Urinary bladder (tissue), 4 donors: ENCODE data around the gene WASF3. TPM values are rescaled to one million over a fixed set of nuclear protein-coding genes. Genes with fewer than 3 reads are reported as not detected.

Experiments used
- DNase-seq: peaks from one replicate; pipeline ENCODE4 v3.0.0-alpha.2; 2015; ENCODE audit errors: extremely low spot score
- H3K27ac ChIP-seq: one replicate; pipeline ENCODE4 v1.5.1; 2013; ENCODE audit warnings: low read depth, mild to moderate bottlenecking, moderate library complexity
- H3K36me3 ChIP-seq: one replicate; pipeline ENCODE4 v1.6.1; 2013; ENCODE audit warnings: mild to moderate bottlenecking, moderate library complexity; ENCODE audit not compliant: insufficient read depth
- H3K4me1 ChIP-seq: one replicate; pipeline ENCODE4 v1.6.1; 2013; ENCODE audit warnings: mild to moderate bottlenecking, moderate library complexity; ENCODE audit not compliant: insufficient read depth
- H3K4me3 ChIP-seq: one replicate; pipeline ENCODE4 v1.5.1; 2013; ENCODE audit warnings: low read depth, low read length
- WGBS: extraction: QIAGEN DNeasy Blood & Tissue Kit; methylation state at CpG from one replicate; pipeline ENCODE4 v1.1.7; 2013; 5-methylcytosine and 5-hydroxymethylcytosine counted together
- polyA plus RNA-seq: library from polyadenylated mRNA; stranded (reverse); fragments of 200-250 nt; gene quantifications from one replicate; pipeline ENCODE4 v1.2.3, GENCODE V29; 2013
- total RNA-seq: library from RNA; depleted of rRNA; stranded (reverse); fragments of >200 nt; gene quantifications from one replicate; pipeline ENCODE4 v1.2.3, GENCODE V29; 2014
- donor health status: healthy with polysubstance abuse.
- donor health status: healthy.

The WASF3 gene
- total and polyA plus RNA-seq, 2 donors = 9.0 to 13.6 TPM

DNA sequence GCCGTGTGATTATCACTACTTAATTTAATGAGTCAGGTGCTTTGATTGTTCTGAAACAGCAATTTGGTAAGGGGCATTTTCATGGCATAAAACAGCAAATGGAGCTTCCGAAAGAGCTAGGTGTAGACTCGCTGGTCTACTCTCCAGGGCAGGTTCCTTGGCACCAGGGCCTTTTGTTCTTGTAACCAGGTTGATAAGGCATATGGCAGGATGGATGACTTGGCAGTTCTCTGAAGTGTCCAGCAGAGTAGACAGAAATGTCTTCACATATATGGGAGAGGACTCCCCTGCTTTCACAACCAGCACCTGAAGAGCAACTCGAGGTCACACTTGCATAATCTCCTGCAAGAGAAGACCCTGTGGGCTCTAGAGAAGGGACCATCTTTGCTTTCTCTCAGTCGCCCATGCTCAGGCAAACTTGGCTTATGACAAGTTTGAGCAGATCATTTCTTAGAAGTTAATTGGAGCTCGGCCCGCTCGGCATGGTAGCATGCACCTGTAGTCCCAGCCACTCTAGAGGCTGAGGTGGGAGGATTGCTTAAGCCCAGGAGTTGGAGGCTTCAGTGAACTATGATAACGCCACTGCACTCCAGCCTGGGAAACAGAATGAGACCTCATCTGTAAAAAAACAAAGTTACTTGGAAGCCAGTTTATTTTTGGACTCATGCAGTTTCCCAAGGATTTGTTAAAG is 23.3 kb upstream of the WASF3 start:
- H3K4me3 ChIP-seq = no peak overlapping the region
- DNase-seq = no peak
- no peaks in the 10 kb centered on the region for H3K36me3 ChIP-seq
- WGBS = 84% methylated on average over 9 of the region's 9 CpGs
- H3K4me1 ChIP-seq = no peaks in the 10 kb centered on the region
- no peak overlapping the region for H3K27ac ChIP-seq

DNA sequence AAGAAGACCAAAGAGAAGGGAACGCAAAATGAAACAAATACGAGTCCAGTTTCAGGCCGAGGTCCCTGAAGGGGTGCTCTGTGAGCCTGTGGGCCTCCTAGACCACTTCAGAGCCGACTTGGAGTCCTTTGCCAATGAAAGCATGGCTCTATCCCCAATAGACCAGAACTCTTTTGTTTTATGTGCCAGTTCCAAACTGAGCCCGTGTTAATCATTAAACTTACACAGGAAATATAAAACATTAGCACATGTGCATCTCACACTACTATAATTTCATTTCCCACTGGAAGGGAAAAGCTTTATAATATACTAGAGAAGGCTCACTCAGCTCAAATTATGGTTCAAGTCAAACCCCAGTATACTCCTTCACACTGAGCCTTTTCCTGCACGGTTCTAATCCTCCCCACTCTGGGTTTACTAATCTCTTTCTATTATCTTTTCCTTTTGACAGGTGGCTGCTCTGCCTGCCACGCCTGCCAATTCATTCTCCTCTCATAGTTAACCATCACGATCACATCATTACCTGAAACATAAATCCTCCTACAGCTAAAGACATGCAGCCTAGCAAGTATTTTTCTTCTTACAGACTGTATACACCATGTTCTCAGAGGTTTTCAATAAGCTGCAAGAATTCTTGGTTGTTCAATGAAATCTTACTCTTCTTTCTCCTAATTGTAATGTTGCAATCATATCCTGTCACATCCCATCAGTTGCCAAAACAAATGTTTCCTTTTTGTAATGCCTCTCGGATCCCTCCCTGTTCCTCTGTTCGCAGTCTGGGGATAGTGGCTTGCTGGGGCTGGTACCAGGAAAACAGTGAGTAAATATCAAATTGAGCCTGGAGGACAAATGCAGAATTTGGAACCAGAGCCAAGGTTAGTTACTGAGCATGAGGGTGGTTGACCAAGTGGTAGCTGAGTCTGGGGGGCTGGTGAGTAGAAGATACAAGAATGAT is 18.8 kb upstream of the WASF3 start:
- Histone ChIP-seq H3K4me3 (no peak overlapping the region), H3K36me3 (no peaks in the 10 kb centered on the region), H3K27ac (no peak overlapping the region), H3K4me1 (no peaks in the 10 kb centered on the region)
- WGBS = 54% methylated on average over 10 of the region's 10 CpGs
- DNase-seq = no peak

DNA sequence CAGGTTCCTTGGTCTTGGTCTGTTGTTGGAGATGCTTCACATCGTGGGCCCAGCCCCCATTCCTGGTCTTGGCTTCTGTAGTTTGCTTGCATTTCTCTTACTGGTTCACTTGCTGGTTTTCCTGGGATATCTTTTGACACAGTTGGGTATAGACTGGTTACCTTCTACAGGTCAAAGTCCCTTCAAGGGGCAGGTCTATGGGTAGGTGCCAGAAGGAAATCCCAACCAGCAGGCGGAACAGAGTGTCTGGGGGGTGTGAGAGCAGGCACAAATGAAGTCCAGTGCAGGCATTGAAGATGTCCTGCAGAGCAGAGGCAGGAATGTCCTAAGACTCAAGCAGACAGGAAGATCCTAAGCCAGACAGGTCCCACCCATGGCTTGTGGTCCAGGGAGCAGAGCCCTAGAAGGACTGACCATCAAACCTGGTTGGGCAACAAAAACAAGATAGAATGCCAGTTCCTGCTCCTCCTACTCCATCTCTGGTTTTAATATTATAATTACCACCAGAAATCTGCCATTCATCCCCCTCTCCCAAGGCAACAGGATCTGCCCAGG is 17.7 kb upstream of the WASF3 start:
- DNase-seq = no peak
- no peak overlapping the region for H3K27ac ChIP-seq
- no peaks in the 10 kb centered on the region for H3K36me3 ChIP-seq
- H3K4me1 ChIP-seq = no peaks in the 10 kb centered on the region
- H3K4me3 ChIP-seq = no peak overlapping the region
- 85% methylated on average over 2 of the region's 2 CpGs for WGBS

DNA sequence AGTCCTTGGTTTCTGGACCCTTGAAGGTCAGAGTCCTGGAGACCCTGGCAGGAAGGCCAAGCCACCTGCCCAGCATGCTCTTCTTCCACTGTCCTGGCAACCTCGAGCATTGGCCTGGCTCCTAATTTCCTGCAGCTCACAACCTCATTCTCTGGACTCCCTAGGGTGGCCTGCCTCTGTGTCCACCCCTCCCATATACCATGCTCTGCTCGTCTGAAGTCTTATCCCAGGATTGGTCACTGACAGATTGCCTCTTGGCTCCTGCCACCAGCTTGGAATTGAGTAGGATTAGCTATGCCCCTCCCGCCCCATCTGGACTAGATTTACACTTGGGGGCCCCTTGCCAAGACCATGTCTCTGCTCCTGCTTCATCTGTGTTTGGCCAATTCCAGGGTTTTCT is 17.1 kb upstream of the WASF3 start:
- 32% methylated on average over 3 of the region's 3 CpGs for WGBS
- no peak overlapping the region for H3K4me3 ChIP-seq
- H3K4me1 ChIP-seq = no peaks in the 10 kb centered on the region
- no peak overlapping the region for H3K27ac ChIP-seq
- H3K36me3 ChIP-seq = no peaks in the 10 kb centered on the region
- DNase-seq = no peak

GRCh38 chr13:26541041-26541440 is 16.4 kb upstream of the WASF3 start:
- WGBS = 48% methylated on average over 5 of the region's 5 CpGs
- no peak overlapping the region for H3K27ac ChIP-seq
- no peaks in the 10 kb centered on the region for H3K36me3 ChIP-seq
- DNase-seq = no peak
- no peaks in the 10 kb centered on the region for H3K4me1 ChIP-seq
- no peak overlapping the region for H3K4me3 ChIP-seq

- H3K4me3 ChIP-seq = no peak overlapping the region
- 72% methylated on average over 6 of the region's 6 CpGs for WGBS
- no peaks in the 10 kb centered on the region for H3K4me1 ChIP-seq
- H3K36me3 ChIP-seq = no peaks in the 10 kb centered on the region
- no peak for DNase-seq
- H3K27ac ChIP-seq = no peak overlapping the region
These were observed 15.6 kb upstream of the WASF3 start for GRCh38 chr13:26541678-26542568.

- WGBS = 73% methylated on average over 8 of the region's 8 CpGs
- no peak overlapping the region for H3K4me3 ChIP-seq
- no peaks in the 10 kb centered on the region for H3K4me1 ChIP-seq
- no peak for DNase-seq
- no peaks in the 10 kb centered on the region for H3K36me3 ChIP-seq
- no peak overlapping the region for H3K27ac ChIP-seq
These were observed 12.8 kb upstream of the WASF3 start for GRCh38 chr13:26544707-26545106.

GRCh38 chr13:26548205-26548765 is 9.2 kb upstream of the WASF3 start:
- 51% methylated on average over 5 of the region's 5 CpGs for WGBS
- no peaks in the 10 kb centered on the region for H3K4me1 ChIP-seq
- no peak overlapping the region for H3K27ac ChIP-seq
- no peak overlapping the region for H3K4me3 ChIP-seq
- DNase-seq = no peak
- no peaks in the 10 kb centered on the region for H3K36me3 ChIP-seq

DNA sequence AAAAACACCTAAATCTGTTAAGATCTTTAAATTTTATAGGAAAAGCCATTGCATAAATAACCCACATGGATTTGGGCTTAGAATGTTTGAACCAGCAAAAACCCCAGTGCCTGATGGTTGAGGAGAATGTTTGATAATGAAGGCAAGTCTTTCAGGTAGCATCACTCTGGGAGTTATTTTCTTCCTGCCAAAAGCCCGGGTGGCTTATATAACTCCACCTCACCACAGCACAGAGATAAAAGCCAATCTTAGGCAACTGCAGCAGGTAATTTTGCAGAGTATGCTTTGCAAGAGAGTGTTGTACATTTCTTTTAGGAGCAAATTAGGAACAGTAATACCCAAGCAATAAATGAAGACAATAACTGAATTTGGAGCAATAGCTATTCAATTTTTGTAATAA is 7.8 kb upstream of the WASF3 start:
- no peak overlapping the region for H3K4me3 ChIP-seq
- no peak overlapping the region for H3K27ac ChIP-seq
- DNase-seq = no peak
- WGBS = 30% methylated on average over 1 of the region's 1 CpG
- no peaks in the 10 kb centered on the region for H3K4me1 ChIP-seq
- H3K36me3 ChIP-seq = no peaks in the 10 kb centered on the region

DNA sequence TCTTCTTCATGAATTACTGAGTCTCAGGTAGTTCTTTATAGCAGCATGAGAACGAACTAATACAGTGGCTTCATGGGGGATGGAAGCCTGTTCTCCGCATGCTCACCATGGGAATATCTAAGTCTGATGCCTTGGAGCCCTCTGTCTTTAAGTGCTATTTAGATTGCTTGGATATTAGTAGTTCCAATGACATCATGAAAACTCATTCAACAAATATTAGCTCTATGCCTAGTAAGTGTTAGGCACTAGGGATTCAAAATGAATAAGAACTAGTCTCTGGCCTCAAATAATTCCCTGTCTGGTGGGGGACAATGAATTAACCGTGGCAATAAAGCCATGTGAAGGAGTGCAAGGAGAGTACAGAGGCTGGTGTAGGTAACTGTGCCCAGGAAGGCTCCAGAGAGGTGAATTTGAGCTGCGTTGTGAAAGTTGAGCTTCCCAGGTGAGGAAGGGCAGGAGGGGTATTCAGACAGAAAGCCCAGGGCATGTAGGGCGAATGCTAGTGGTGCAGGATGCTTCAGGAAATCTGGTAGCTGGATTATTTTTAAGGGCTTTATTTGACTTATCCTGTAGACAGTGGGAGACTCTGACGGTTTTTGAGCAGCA is 6.1 kb upstream of the WASF3 start:
- no peak overlapping the region for H3K27ac ChIP-seq
- H3K36me3 ChIP-seq = no peaks in the 10 kb centered on the region
- no peak overlapping the region for H3K4me3 ChIP-seq
- WGBS = 71% methylated on average over 6 of the region's 6 CpGs
- no peak for DNase-seq
- no peaks in the 10 kb centered on the region for H3K4me1 ChIP-seq

- Histone ChIP-seq H3K4me3 (no peak overlapping the region), H3K27ac (no peak overlapping the region), H3K36me3 (no peaks in the 10 kb centered on the region), H3K4me1 (no peaks in the 10 kb centered on the region)
- WGBS = 63% methylated on average over 1 of the region's 1 CpG
- no peak for DNase-seq
These were observed 2.1 kb upstream of the WASF3 start for GRCh38 chr13:26555413-26555812.

DNA sequence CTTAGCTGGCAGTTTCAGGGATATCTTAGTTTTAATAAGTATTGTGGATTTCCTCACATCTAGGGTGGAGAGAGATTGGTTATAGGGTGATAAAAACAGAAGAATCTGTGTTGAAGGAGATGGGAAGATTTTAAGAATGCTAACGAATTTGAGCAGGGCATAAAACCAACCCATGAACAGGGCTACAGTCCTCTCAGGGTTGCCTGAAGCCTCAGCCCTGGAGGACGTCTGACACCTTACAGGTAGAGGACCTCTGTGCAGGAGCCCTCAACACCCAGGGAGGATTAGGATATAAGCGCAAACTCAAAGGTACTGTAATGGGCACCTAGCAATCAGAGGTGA is 461 bp upstream of the WASF3 start:
- no peaks in the 10 kb centered on the region for H3K4me1 ChIP-seq
- H3K27ac ChIP-seq = no peak overlapping the region
- DNase-seq = no peak
- no peak overlapping the region for H3K4me3 ChIP-seq
- no peaks in the 10 kb centered on the region for H3K36me3 ChIP-seq
- 1% methylated on average over 3 of the region's 3 CpGs for WGBS
